Measurements from ENCODE around the gene SLC39A8. TPM values are rescaled to one million over a fixed set of nuclear protein-coding genes. Genes with fewer than 3 reads are reported as not detected.

Gene SLC39A8
- total RNA-seq, 1 donor from 2014 or later: 21.0 TPM

- DNase-seq: no peak
Measured at GRCh38 chr4:102339018-102339417, 6.3 kb downstream of the SLC39A8 start.

- DNase-seq: no peak
Measured at GRCh38 chr4:102338405-102338804, 6.9 kb downstream of the SLC39A8 start.

GRCh38 chr4:102335616-102336015, 9.7 kb downstream of the SLC39A8 start:
- no peak for DNase-seq

- no peak for DNase-seq
Measured at GRCh38 chr4:102334624-102335023, 10.7 kb downstream of the SLC39A8 start.

GRCh38 chr4:102333787-102334186, 11.5 kb downstream of the SLC39A8 start:
- DNase-seq: no peak

- no peak for DNase-seq
Measured at GRCh38 chr4:102328045-102328444, 17.2 kb downstream of the SLC39A8 start.

- no peak for DNase-seq
Measured at GRCh38 chr4:102326951-102327350, 18.3 kb downstream of the SLC39A8 start.

GRCh38 chr4:102324730-102325129, 20.6 kb downstream of the SLC39A8 start:
- peak; percentile 89 for DNase-seq

GRCh38 chr4:102322736-102323135, 22.5 kb downstream of the SLC39A8 start:
- no peak for DNase-seq

GRCh38 chr4:102321260-102321995, 23.9 kb downstream of the SLC39A8 start:
- DNase-seq: no peak

- DNase-seq: no peak
Measured at GRCh38 chr4:102319594-102319993, 25.7 kb downstream of the SLC39A8 start.

GRCh38 chr4:102318526-102318925, 26.8 kb downstream of the SLC39A8 start:
- DNase-seq: no peak

- DNase-seq: no peak
Measured at GRCh38 chr4:102318105-102318504, 27.2 kb downstream of the SLC39A8 start.

GRCh38 chr4:102317459-102317858, 27.8 kb downstream of the SLC39A8 start:
- no peak for DNase-seq

- no peak for DNase-seq
Measured at GRCh38 chr4:102316585-102316984, 28.7 kb downstream of the SLC39A8 start.

- DNase-seq: no peak
Measured at GRCh38 chr4:102315532-102315931, 29.8 kb downstream of the SLC39A8 start.

- no peak for DNase-seq
Measured at GRCh38 chr4:102312417-102312816, 32.9 kb downstream of the SLC39A8 start.

GRCh38 chr4:102311912-102312311, 33.4 kb downstream of the SLC39A8 start:
- DNase-seq: no peak

GRCh38 chr4:102311407-102311806, 33.9 kb downstream of the SLC39A8 start:
- no peak for DNase-seq

GRCh38 chr4:102308032-102308799, 37.1 kb downstream of the SLC39A8 start:
- DNase-seq: no peak

GRCh38 chr4:102305666-102306065, 39.6 kb downstream of the SLC39A8 start:
- DNase-seq: no peak

- no peak for DNase-seq
Measured at GRCh38 chr4:102302762-102303161, 42.5 kb downstream of the SLC39A8 start.

GRCh38 chr4:102301167-102301566, 44.1 kb downstream of the SLC39A8 start:
- DNase-seq: no peak

Data from skin of body (tissue), 2 donors.